Heart left ventricle (tissue), 13 donors: Measurements from ENCODE around the gene OBSL1.

Experiments
- CTCF ChIP-seq, 12 donors: fragments of 200-600 bp; sonication (generic) in 4 of 12; IDR thresholded peaks; one replicate each; pipeline versions ENCODE4 v1.5.0 to v1.8.0; 2018 to 2022; ENCODE audit warnings: antibody characterized with exemption in 12 of 12, mild to moderate bottlenecking in 5 of 12
- POLR2A ChIP-seq, 2 donors: fragments of 450-650 bp; IDR thresholded peaks; one replicate each; pipeline ENCODE4 v1.6.1; 2017; ENCODE audit warnings: antibody characterized with exemption in 2 of 2, mild to moderate bottlenecking in 2 of 2, moderate library complexity in 2 of 2
- donor health status: ischemic (EF 13 %, LVEDD 7.1; RV severe dilation, severe dysfunction).
- donor health status: DM: no; HTN: yes; CAD: no.
- donor health status: DM: no; HTN: no; CAD: no.
- donor health status: ischemic (EF 25% LVEDD 6.9; RV normal size, moderate dysfunction).
- donor health status: ischemic (EF 25% LVEDD 5.7; RV mildly dilated, moderate dysfunction).
- donor health status: ischemic (EF 35%, LVEDD 5.7; RV mildly dilated, moderate dysfunction).
- donor health status: nonischemic (EF 11% LVEDD 7.7; RV severe dilation, severe dysfunction).
- donor health status: DM: yes; HTN: yes; CAD: no.
- donor health status: PGD.
- donor health status: ischemic (EF 29% LVEDD 5.4; RV normal size, mild dysfunction).
- donor health status: nonischemic (EF 23%, LVEDD 6.1; RV moderate dilation, normal function).

GRCh38 chr2:219576505-219577388, 5.4 kb upstream of the OBSL1 start:
- no peak for TF ChIP-seq POLR2A (IDR thresholded peaks at IDR 0.05)
- no peak for TF ChIP-seq CTCF (IDR thresholded peaks at IDR 0.05)
